HG02763 (cell line): Measurements from ENCODE around the gene EXOC6.

ENCODE experiments used
- ATAC-seq: cut with Tn5 transposase; IDR thresholded peaks from one replicate; pipeline ENCODE4 v1.9.1; 2021; ENCODE audit warnings: mild to moderate bottlenecking, moderate library complexity; ENCODE audit not compliant: unreplicated experiment

EXOC6 gene

DNA sequence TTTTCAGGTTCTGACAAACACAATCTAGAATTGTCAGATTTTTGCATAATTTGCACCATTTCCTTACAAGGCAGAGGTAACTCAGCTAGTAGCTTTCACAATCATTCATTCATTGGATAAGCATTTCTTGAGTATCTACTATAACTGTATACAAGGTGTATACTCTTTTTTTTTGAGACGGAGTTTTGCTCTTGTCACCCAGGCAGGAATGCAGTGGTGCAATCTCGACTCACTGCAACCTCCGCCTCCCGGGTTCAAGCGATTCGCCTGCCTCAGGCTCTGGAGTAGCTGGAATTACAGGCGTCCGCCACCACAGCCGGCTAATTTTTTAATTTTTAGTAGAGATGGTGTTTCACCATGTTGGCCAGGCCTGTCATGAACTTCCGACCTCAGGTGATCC, 16.2 kb upstream of the EXOC6 start:
- ATAC-seq, result no peak

DNA sequence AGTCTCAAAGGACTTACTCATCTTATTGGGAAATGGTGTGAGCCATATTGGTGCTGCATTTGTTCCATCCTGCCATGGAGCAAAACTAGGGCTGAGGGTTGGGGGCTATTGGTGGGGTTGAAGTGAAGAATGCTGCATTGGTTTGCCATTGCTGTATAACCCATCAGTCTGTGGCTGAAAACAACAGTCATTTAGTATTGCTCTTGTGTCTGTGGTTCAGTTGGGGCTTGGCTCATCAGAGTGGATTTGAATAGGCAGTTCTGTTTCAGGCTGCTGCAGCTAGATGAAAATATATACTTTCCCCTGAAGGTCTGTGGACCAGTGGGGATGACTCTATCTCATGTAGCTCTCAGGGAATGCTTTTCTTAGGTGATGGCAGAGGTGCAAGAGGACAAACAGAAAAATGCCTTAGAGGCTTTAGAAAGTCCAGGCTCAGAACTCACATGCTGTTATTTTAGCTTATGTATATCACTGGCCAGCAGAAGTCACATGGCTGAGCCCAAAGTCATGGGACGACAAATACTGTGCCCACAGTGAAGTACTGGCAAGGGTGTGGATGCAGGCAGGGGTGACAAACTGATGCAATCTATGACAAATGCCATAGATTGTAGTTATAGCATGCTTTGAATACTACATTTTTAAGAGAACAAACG, 15.2 kb upstream of the EXOC6 start:
- no peak for ATAC-seq

DNA sequence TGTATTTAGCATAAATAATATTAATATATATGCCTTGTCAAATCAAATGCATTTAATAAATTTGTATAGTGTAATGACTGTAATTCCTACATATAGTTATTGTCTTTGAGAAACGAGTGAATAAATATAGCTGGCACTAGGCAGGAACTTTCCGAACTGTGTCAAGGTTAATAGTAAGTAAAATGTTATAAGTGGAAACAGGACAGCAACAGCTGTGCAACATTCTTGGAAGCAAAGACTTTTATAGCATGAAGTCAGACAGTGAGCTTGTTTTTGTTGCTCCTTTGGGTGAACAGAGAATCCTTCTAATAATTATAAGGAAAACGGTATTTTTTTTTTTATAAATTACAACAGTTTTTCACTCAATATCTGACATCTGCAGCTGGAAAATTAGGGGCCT, 14.0 kb upstream of the EXOC6 start:
- ATAC-seq, result no peak

DNA sequence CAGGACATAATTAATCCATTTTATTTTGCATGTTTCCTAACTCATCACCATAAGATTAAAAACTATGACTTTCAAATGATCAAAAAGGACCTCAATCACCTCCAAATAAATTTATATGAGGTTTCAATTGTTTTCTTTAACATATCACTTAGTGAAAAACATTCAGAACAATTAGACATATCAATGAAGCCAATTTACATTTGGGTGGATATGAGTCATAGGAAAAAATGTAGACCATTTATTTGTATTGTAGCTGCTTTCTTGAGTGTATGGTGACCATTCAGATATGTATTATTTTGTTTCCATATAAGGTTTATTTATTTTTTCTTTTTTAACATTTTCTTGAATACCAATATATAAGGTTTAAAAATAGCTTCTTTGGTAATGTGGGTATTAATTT, 13.3 kb upstream of the EXOC6 start:
- no peak for ATAC-seq

DNA sequence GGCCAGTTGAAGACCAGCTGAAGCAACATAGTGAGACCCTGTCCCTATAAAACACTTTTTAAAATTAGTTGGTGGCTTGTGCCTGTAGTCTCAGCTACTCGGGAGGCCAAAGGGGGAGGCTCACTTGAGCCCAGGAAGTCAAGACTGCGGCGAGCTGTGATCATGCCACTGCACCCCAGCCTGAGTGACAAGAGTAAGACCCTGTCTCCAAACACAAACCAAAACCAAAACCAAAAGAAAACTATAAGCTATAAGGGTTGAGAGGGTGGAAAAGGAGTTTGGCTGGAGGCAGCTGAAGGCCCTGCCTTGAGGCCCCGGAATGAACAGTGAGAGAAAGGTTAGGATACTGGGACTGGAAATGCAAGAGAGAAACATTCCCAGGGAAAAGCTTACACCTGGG, 10.9 kb upstream of the EXOC6 start:
- ATAC-seq, result no peak

DNA sequence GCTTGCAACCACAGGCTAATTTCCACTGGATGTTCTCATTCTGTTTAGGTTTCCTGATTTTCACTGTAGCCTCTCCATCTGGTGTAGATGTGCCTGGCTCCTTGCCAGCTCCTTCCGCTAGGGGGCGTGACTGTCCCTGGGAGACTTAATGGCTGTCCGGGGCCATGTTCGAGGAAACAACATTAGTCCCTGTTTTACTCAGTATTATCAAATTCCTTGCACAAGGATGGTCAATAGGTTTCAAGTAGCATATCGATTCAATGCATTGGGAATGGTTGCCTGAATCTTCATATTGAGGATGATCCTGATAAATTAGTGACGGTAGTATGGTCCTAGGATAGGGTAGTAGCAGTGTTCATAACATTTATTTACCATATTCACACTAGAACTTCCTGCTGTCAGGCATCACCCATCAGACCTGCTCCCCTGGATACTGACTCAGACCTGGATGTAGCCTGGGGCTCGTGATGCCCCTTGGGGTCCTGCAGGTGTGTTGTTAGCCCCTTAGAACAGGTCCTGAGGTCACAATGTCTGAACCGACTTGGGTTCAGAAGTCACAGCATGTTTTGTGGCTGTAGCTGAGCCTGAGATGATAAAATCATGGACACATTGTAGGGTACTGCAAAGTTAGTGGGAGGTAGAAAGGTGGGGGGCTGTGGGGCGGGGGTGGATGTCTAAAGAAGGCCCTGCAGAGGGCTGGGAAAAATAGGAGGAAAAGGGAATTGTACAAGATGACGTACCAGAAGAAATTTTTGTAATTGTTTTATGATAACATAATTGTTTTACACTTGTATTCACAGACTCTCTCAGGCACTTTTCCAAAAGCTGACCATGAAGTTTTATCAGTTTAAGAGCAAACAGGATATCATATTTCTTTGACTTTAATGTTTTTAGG, 8.9 kb upstream of the EXOC6 start:
- no peak for ATAC-seq

DNA sequence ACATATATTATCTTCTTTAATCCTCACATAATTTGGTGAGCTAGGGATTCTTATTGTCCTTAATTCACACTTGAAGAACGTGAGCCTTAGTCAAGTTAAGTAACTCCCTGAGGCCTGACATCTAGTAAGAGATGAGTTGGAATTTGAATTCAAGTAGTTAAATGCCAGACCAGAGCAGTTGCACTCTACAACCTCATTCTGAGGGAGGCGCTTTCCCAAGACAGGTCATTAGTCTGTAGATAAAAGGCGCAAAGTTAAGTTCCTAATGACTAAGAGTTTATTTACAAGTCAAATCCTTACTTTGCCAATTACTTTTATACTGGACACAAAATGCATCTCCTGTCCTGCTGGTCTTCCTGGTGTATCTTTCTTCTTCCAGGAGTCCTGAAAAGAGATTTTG, 3.6 kb upstream of the EXOC6 start:
- ATAC-seq, result no peak

DNA sequence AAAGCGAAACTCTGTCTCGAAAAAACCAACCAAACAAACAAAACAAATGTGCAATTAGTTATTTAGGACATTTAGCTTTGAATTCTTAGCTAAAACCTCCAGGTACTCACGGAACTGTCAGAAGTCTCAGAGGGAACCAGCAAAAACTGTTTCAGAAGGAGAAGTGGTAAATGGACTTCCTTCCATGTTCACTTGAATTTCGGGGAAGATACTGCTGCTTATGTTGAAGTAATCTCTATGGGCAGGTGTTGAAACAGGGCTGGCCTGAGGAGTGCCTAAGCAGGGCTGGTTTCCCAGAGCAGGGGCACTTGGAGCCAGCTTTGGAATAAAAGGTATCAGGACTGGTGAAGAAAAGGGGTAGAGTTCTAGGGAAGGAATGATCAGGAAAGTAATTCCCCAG, 2.4 kb upstream of the EXOC6 start:
- no peak for ATAC-seq

DNA sequence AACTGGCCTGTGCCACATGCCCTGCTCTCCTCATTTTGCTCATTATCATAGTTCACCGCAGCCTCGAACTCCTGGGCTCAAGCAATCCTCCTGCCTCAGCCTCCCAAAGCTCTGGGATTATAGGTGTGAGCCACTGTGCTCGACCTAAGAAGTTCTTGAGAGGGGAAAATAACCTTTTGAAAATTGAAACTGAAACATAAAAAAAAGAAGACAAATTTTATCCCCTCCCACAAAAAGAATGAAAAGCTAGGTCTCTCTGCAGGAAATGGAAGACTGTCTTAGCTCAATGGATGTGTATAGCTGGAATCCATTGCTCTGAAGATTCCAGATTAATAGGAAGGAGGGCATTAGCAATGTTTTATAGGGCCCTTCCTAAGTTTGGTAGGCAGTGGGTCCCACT, 2.0 kb upstream of the EXOC6 start:
- no peak for ATAC-seq

DNA sequence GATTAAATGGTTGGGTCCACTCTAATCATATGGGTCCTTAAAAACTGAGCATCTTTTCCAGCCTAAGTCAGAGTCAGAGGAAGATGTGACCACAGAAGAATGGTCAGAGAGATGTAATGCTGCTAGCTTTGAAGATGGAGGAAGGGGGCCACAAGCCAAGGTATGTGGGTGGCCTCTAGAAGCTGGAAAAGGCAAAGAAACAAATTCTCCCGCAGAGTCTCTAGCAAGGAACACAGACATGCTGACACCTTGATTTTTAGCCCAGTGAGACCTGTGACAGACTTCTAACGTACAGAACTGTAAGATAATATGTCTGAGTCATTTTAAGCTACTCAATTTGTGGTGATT, 1.5 kb upstream of the EXOC6 start:
- ATAC-seq, result no peak

DNA sequence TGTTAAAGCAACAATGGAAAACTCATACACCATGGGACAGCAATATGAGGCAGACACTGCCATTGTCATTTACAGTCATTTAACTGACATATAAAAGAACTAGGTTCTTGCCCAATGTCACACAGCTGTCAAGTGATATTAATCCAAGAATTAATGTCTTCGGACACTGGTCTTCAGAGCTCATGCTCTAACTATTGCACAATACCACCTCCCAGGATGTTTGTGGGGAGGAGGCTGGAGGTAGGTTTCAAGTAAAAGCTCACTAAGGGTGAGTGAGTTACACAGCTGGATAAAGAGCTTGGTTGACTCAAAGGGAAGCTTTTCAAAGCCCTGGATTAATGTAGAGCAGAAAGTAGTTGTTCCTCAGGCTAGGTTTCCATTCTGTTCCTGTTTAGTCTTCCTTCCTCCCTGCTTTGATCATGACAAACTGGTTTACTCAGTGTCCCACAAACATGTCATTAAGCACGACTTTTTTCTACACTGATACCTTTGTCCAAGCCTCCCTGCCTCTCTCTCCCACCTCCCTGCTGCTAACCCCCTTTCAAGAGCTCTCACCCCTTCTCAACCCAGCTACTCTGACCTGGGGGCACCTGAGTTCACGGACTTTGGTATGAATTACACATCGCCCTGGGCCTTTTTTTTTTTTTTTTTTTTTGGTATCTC, 987 bp upstream of the EXOC6 start:
- no peak for ATAC-seq

DNA sequence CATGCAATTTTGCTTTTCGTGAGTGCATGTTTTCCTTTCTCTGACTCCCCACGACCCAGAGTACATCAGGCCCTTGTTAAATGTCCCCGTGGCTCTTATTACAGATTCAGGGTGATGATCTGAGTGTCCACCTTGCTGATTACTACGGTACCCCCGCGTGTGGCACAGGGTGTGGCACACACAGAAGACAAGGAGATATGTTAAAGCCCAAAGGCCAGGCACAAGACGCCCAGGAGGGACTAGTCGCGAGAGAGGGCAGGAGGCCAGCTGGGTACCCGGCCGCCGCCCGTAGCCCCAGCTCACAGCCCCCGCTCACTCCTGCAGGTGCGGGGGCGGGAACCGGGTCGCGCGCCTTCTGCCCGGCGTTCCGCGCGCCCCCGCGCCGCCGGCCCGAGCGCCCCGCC, 281 bp upstream of the EXOC6 start:
- ATAC-seq, result no peak

DNA sequence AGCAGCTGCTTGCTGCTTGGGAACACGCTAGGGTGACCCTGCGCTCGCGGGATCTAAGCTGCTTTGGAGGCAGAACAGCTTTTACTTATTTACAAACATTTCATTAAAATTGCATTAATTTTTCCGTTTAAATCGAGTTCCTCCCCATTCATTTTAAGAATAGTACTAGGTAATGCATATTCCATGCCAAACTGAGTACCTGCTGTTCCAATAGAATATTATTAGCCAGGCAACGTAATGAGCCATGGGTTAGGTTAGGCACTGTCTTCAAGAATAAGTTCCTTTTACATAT, 860 bp downstream of the EXOC6 start:
- ATAC-seq, result no peak

DNA sequence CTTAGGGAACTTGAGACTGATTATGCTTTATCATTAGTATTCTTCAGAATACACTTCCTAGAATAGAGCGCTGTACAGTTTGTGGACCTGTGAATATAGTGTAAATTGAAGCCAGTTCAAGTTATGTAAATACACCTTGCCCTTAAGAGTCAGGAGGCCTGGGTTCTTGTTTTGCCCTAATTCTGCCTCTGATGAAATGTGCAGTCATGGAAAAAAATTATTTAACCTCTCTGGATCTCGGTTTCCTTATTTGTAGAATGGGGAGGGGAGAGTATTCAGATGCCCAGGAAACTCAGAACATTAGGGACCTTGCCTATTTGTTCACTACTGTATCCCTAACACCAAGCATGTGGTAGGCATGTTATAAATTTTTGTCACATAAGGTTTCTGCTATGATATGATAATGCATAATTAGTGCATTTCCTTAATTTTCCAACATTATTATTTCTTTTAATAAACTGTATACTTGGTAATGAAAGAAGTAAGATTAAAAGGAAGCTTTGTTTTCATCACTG, 1.3 kb downstream of the EXOC6 start:
- ATAC-seq, result no peak

DNA sequence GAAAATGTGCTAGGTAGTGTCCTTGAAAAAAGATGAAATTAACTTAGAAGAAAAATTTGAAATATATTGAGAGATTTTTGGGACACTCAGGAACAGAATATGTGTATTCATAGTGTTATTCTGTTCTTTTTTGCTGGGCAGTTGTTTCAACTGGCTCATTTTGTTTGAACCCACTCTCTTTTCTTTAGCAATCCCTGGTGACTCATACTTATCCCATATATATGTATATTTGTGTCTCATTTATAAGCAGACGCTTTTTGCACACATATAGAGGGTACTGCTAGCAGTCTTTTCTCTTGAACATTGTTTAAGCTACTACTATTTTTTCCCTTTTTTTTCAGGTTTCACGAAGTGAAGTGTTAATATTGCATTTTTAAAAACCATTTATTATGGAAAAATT, 1.9 kb downstream of the EXOC6 start:
- no peak for ATAC-seq

DNA sequence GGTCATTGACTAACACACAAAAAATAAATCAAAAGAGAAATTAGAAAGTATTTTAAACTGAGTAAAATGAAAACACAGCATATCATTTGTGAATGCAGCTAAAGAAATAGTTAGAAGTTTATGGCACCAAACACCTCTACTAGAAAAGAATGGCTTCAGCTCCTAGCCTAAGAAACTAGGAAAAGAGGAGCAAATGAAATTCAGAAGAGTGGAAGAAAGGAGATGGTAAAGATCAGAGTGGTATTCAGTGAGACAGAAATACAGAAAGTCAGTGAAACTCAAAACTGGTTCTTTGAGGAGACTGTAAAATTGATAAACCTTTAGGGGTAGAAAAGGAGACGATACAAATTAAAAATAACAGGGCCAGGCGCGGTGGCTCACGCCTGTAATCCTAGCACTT, 2.7 kb downstream of the EXOC6 start:
- ATAC-seq, result no peak

DNA sequence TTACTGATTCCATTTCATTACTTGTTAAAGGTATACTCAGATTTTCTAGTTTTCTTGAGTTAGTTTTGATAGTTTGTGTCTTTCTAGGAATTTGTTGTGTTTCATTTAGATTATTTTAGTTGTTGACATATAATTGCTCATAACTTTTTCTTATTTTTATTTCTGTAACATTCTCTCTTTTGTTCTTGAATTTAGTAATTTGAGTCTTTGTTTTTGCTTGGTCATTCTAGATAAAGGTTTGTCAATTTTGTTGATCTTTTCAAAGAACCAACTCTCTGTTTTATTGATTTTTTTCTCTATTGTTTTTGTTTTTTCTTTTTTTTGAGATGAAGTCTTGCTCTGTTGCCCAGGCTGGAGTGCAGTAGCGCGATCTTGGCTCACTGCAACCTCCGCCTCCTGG, 7.2 kb downstream of the EXOC6 start:
- no peak for ATAC-seq

DNA sequence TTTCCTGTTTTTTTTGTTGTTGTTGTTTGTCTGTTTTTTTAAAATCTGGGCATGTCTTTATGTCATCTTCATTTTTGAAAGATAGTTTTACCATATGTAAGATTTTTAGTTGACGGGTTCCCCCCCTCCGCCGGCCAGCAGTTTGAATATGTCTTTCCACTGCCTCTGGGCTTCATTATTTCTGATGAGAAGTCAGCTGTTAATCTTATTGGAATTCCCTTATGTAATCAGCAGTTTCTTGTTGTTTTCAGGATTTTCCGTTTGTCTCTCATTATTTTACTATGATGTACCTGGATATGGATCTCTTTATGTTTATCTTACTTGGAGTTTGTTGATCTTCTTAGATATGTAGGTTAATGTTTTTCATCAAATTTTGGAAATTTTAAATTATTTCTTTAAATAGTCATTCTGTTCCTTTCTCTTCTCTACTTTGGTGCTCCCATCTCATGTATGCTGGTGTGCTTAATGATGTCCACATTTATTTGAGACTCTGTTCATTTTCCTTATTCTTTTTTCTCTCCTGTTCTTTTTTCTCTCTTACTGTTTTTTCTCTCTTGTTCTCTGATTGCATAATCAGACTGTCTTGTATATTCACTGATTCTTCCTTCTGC, 9.7 kb downstream of the EXOC6 start:
- ATAC-seq, result no peak

DNA sequence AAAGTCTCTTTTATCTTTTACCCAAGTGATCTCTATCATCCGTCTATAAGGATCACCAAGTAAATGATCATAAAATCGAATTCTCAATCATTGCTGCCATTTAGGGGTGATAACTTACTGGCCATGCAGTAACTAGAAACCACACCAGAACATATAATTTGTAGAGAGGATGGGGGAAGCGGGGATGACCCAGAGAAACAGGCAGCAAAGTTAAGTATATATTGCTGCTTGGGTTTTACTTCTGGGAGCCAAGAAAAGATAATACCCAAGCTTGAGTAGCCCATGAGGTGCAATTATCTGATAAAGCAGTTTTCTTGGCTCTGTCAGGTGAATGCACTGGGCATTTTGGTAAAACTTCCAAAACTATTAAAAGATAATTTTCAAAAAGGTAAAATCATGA, 18.9 kb downstream of the EXOC6 start:
- ATAC-seq, result no peak

DNA sequence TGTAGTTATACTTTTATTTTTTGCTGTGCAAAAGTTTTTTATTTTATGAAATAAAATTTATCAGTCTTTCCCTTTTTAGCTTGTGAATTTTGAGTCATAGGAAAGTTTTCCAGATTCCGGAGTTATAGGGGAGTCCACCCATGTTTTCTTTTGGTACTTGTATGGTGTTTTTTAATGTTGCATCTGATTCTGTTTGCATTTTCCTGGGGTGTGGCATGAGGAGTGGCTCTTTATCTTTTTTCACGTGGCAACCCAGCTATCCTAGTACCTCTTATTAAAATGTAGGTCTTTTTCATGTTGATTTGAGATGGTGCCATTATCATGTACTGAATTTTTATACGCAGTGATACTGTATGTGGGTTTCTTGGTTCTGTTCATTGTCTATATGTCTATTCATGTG, 19.7 kb downstream of the EXOC6 start:
- no peak for ATAC-seq

DNA sequence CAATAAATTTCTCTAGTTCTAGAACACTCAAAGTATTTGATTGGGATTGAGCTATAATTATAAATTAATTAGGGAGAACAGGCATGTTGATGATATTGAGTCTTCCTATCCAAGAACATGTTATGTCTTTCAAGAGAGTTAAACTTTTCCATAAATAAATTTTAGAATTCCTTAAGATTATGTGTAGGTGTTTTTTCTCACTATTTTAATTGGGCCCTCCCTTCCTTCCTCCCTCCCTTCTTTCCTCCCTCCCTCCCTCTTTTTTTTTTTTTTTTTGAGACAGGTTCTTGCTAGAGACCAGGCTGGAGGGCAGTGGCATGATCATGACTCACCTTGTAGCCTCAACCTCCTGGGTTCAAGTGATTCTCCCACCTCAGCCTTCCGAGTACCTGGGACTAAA, 20.2 kb downstream of the EXOC6 start:
- no peak for ATAC-seq

DNA sequence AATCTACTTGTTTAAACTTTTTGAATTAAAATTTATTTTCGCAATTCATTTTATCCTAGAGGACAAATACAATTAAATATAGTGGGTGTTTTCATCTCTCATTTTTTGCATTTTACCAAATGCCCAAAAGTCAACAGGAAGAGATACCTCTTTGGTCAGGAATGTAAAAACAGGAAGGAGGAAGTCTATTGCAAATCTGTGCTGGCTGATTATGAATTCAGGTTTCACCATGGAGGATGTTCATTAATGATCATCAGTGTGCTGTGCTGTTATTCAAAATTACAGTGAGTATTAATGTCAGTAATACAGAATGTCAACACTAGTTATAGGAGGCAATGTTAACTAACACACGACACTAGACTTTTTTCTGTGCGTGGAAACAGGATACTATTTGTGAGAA, 24.7 kb downstream of the EXOC6 start:
- ATAC-seq, result no peak
